SKM-1 treated with dmso at 0.1 percent for 144 hours (cell line): Measurements from ENCODE around the gene PCDHGA11.
"Not testable (repeated sequence)": the region's sequence is repeated elsewhere in the genome, so short reads cannot be mapped to it uniquely, and the experiment has no call there.

ENCODE experiments used
- DNase-seq: peaks from one replicate; lab custom pipeline; 2025; ENCODE audit not compliant: unreplicated experiment; lab: John Stamatoyannopoulos, UW

The PCDHGA11 gene

GRCh38 chr5:141420855-141421488 lies at the start of gene PCDHGA11:
TSS of gene PCDHGA11 (plus strand) at chr5:141421051. CDS start at chr5:141421228, 177 bp downstream.
- no peak for DNase-seq

DNA sequence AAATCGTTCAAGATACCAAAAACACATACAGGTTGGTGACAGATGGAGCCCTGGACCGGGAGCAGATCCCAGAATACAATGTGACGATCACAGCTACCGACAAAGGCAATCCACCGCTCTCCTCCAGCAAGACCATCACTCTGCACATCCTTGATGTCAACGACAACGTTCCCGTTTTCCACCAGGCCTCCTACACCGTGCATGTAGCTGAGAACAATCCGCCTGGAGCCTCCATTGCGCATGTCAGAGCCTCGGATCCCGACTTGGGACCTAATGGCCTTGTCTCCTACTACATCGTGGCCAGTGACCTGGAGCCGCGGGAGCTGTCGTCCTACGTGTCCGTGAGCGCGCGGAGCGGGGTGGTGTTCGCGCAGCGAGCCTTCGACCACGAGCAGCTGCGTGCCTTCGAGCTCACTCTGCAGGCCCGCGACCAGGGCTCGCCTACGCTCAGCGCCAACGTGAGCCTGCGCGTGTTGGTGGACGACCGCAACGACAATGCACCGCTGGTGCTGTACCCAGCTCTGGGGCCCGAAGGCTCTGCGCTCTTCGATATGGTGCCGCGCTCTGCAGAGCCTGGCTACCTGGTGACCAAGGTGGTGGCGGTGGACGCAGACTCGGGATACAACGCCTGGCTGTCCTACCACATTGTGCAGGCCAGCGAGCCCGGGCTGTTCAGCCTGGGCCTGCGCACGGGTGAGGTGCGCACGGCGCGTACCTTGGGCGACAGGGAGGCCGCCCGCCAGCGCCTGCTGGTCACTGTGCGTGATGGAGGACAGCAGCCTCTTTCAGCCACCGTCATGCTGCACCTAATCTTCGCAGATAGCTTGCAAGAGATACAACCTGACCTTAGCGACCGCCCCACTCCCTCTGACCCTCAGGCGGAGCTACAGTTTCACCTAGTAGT lies 49.0 kb upstream of the PCDHGA11 start:
- DNase-seq: no peak

DNA sequence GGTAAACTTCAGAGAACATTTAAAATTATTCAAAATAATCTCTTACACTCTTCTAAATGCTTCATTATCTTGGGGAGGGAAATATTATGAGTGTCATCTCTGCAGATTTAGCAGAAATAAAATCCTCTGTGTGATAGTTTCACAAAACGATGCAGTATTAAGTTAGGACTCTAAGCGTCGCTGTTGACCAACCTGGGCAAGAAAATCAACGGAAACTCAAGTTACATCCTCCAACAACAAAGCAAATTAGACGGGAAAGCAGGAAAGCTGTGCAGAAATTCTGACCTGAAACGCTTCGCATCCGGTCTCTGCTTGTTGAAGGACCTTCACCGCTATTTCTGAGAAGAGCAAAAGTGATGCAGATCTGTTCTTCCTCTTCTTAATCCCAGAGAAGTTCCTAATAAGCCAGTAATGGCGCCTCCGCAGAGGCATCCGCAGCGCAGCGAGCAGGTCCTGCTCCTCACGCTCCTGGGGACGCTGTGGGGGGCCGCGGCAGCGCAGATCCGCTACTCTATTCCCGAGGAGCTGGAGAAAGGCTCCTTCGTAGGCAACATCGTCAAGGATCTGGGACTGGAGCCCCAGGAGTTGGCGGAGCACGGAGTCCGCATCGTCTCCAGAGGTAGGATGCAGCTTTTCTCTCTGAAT lies 47.1 kb upstream of the PCDHGA11 start, which contains the start of gene PCDHGA6:
Gene PCDHGA6 (plus strand): TSS at position 219 of the 645 bp plus-strand sequence. CDS start 193 bp downstream, at position 412.
- no peak for DNase-seq

- no peak for DNase-seq
These were observed 46.2 kb upstream of the PCDHGA11 start for GRCh38 chr5:141374627-141375026.

GRCh38 chr5:141375444-141376155 lies 45.3 kb upstream of the PCDHGA11 start:
- not testable (repeated sequence) for DNase-seq

DNA sequence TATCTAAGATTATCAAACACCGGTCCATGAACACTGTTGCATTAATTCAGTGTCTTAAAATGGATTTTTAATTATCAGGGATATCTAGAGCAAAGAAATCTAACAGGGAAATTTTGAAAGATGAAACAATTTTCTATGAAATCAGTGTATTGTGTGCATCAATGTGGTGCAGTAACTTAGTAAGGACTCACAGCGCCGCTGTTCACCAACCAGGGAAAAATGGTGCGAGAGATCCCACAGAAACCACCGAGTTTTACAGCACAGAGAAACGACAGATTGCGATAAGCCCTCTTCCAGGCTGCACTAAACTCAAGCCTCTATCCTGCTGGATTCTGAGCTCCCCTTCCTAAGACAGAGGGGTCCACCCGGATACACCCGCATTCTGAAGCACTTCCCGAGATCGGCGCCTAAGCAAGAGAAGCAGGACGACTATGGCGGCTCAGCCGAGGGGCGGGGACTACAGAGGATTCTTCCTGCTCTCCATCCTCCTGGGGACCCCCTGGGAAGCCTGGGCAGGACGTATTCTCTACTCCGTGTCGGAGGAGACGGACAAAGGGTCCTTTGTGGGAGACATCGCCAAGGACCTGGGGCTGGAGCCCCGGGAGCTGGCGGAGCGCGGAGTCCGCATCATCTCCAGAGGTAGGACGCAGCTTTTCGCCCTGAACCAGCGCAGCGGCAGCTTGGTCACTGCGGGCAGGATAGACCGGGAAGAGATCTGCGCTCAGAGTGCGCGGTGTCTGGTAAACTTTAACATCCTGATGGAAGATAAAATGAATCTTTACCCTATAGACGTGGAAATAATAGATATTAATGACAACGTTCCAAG lies 38.2 kb upstream of the PCDHGA11 start, which contains the start of gene PCDHGA7:
Gene PCDHGA7 (plus strand): TSS at position 274 of the 826 bp plus-strand sequence. CDS start 158 bp downstream, at position 432.
- DNase-seq: no peak

- no peak for DNase-seq
These were observed 37.5 kb upstream of the PCDHGA11 start for GRCh38 chr5:141383345-141383744.

GRCh38 chr5:141384471-141385267 lies 36.2 kb upstream of the PCDHGA11 start:
- DNase-seq: no peak

DNA sequence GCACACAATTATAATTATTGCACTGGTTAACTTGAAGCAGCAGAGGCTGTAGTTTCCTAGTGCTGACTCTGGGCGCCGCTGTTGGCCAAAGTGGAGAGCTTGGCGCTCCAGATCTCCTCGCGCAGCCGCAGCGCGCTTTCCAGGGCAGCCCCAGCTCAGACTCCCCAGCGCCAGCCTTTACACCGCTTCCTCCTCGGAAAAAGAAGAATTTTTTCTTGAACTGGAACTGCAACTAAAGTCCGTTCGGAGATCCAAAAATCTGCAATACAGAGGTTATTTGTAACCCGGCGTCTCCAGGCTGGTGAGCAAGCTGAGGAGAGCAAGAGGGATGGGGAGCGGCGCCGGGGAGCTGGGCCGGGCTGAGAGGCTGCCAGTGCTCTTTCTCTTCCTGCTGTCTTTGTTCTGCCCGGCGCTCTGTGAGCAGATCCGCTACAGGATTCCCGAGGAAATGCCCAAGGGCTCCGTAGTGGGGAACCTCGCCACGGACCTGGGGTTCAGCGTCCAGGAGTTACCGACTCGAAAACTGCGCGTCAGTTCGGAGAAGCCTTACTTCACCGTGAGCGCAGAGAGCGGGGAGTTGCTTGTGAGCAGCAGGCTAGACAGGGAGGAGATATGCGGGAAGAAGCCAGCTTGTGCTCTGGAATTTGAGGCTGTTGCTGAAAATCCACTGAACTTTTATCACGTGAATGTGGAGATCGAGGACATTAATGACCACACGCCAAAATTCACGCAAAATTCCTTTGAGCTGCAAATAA lies 33.1 kb upstream of the PCDHGA11 start, which contains the start of gene PCDHGB4:
Gene PCDHGB4 (plus strand): TSS at position 142 of the 755 bp plus-strand sequence. CDS start 187 bp downstream, at position 329.
- DNase-seq: not testable (repeated sequence)

DNA sequence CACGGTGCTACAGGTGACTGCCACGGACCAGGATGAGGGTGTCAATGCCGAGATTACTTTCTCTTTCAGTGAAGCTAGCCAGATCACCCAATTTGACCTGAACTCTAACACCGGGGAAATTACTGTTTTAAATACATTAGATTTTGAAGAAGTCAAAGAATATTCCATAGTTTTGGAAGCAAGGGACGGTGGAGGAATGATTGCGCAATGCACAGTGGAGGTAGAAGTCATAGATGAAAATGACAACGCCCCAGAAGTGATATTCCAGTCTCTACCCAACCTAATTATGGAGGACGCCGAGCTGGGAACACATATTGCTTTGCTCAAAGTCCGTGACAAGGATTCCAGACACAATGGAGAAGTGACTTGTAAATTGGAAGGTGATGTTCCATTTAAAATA lies 32.2 kb upstream of the PCDHGA11 start:
- DNase-seq: no peak

DNA sequence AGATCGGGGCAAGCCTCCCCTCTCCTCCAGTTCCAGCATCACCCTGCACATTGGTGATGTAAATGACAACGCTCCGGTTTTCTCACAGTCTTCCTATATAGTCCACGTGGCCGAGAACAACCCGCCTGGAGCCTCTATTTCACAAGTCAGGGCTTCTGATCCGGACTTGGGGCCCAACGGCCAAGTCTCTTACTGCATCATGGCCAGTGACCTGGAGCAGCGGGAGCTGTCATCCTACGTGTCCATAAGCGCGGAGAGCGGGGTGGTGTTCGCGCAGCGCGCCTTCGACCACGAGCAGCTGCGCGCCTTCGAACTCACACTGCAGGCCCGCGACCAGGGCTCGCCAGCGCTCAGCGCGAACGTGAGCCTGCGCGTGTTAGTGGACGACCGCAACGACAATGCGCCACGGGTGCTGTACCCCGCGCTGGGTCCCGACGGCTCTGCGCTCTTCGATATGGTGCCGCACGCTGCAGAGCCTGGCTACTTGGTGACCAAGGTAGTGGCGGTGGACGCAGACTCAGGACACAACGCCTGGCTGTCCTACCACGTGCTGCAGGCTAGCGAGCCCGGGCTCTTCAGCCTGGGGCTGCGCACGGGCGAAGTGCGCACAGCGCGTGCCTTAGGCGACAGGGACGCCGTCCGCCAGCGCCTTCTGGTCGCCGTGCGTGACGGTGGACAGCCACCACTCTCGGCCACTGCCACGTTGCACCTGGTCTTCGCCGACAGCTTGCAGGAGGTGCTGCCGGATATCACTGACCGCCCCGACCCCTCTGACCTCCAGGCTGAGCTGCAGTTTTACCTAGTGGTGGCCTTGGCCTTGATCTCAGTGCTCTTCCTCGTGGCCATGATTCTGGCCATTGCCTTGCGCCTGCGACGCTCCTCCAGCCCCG lies 31.5 kb upstream of the PCDHGA11 start:
- no peak for DNase-seq

DNA sequence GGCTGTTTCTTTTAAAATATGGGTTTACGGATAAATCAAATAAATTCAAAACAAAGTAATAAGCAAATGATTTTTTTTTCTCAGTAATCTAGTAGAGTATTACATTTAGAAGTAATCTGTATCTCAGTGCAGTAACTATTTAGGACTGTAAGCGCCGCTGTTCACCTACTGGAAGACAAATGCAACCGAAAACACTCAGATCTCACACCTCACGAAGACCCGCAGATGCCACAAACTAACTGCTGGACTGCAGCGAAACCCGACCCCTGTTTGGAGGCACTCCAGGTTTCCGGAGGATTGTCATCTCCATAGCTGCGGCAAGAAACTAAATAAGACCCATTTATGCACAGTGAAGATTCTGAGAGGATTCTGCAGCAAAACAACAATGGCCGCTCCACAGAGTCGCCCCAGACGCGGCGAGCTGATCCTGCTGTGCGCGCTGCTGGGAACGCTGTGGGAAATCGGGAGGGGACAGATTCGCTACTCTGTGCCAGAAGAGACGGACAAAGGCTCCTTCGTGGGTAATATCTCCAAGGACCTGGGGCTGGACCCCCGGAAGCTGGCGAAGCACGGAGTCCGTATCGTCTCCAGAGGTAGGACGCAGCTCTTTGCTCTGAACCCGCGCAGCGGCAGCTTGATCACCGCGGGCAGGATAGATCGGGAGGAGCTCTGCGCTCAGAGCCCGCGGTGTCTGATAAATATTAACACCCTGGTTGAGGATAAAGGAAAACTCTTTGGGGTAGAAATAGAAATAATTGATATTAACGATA lies 28.2 kb upstream of the PCDHGA11 start, which contains the start of gene PCDHGA8:
Gene PCDHGA8 (plus strand): TSS at position 205 of the 770 bp plus-strand sequence. CDS start 181 bp downstream, at position 386.
- no peak for DNase-seq

GRCh38 chr5:141393267-141393666 lies 27.6 kb upstream of the PCDHGA11 start:
- DNase-seq: no peak

DNA sequence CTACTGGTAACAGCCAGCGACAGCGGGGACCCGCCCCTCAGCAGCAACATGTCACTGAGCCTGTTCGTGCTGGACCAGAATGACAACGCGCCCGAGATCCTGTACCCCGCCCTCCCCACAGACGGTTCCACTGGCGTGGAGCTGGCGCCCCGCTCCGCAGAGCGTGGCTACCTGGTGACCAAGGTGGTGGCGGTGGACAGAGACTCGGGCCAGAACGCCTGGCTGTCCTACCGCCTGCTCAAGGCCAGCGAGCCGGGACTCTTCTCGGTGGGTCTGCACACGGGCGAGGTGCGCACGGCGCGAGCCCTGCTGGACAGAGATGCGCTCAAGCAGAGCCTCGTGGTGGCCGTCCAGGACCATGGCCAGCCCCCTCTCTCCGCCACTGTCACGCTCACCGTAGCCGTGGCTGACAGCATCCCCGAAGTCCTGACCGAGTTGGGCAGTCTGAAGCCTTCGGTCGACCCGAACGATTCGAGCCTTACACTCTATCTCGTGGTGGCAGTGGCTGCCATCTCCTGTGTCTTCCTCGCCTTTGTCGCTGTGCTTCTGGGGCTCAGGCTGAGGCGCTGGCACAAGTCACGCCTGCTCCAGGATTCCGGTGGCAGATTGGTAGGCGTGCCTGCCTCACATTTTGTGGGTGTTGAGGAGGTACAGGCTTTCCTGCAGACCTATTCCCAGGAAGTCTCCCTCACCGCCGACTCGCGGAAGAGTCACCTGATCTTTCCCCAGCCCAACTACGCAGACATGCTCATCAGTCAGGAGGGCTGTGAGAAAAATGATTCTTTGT lies 26.3 kb upstream of the PCDHGA11 start:
- DNase-seq: not testable (repeated sequence)

DNA sequence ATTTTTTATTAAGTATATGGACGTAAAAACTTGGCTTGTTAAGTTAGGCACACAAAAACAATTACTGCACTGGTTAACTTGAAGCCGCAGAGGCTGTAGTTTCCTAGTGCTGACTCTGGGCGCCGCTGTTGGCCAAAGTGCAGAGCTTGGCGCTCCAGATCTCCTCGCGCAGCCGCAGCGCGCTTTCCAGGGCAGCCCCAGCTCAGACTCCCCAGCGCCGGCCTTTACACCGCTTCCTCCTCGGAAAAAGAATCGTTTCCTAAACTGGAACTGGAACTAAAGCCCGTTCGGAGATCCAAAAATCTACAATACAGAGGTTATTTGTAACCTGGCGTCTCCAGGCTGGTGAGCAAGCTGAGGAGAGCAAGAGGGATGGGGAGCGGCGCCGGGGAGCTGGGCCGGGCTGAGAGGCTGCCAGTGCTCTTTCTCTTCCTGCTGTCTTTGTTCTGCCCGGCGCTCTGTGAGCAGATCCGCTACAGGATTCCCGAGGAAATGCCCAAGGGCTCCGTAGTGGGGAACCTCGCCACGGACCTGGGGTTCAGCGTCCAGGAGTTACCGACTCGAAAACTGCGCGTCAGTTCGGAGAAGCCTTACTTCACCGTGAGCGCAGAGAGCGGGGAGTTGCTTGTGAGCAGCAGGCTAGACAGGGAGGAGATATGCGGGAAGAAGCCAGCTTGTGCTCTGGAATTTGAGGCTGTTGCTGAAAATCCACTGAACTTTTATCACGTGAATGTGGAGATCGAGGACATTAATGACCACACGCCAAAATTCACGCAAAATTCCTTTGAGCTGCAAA lies 22.9 kb upstream of the PCDHGA11 start, which contains the start of gene PCDHGB5:
Gene PCDHGB5 (plus strand): TSS at position 192 of the 796 bp plus-strand sequence. CDS start 181 bp downstream, at position 373.
- DNase-seq: peak; percentile 14
